Measurements from ENCODE around the gene TLX1. TPM values are rescaled to one million over a fixed set of nuclear protein-coding genes. Genes with fewer than 3 reads are reported as not detected.

The TLX1 gene
- polyA plus RNA-seq, 2 of the 4 experiments (the other 2 are of a cell fraction) = 0.06 TPM; not detected in 1

Other genes starting within 250 kb of the TLX1 start
- 12.4 and 16.6 TPM in 2 replicates for gene SLF2, start 218.3 kb upstream of the TLX1 start, polyA plus RNA-seq (2011; rRNA removed)
- gene SLF2, start 218.3 kb upstream of the TLX1 start, polyA plus RNA-seq (2017; fragmentation: RNase III; extraction: RNeasy Plus Mini Kit Qiagen cat#74134 plus additional on column Dnase treatment) = 12.3 to 13.6 TPM (median 13.0 TPM) in 3 replicates
- gene SEMA4G, start 161.8 kb upstream of the TLX1 start, polyA plus RNA-seq (2011; rRNA removed) = 17.4 and 31.1 TPM in 2 replicates
- 10.2 to 13.5 TPM (median 13.3 TPM) in 3 replicates for gene SEMA4G, start 161.8 kb upstream of the TLX1 start, polyA plus RNA-seq (2017; fragmentation: RNase III; extraction: RNeasy Plus Mini Kit Qiagen cat#74134 plus additional on column Dnase treatment)
- 76.3 and 77.4 TPM in 2 replicates for gene MRPL43, start 143.8 kb upstream of the TLX1 start, polyA plus RNA-seq (2011; rRNA removed)
- gene MRPL43, start 143.8 kb upstream of the TLX1 start, polyA plus RNA-seq (2017; fragmentation: RNase III; extraction: RNeasy Plus Mini Kit Qiagen cat#74134 plus additional on column Dnase treatment) = 82.2 to 86.7 TPM (median 83.4 TPM) in 3 replicates
- gene TWNK, start 143.8 kb upstream of the TLX1 start, polyA plus RNA-seq (2011; rRNA removed) = 21.1 and 26.7 TPM in 2 replicates
- 34.7 to 36.0 TPM (median 35.9 TPM) in 3 replicates for gene TWNK, start 143.8 kb upstream of the TLX1 start, polyA plus RNA-seq (2017; fragmentation: RNase III; extraction: RNeasy Plus Mini Kit Qiagen cat#74134 plus additional on column Dnase treatment)
- gene LZTS2, start 131.5 kb upstream of the TLX1 start, polyA plus RNA-seq (2011; rRNA removed) = 13.8 and 15.7 TPM in 2 replicates
- gene LZTS2, start 131.5 kb upstream of the TLX1 start, polyA plus RNA-seq (2017; fragmentation: RNase III; extraction: RNeasy Plus Mini Kit Qiagen cat#74134 plus additional on column Dnase treatment) = 23.8 to 35.5 TPM (median 34.0 TPM) in 3 replicates
- 0.20 and 0.21 TPM in 2 replicates for gene PDZD7, start 100.2 kb upstream of the TLX1 start, polyA plus RNA-seq (2011; rRNA removed)
- gene PDZD7, start 100.2 kb upstream of the TLX1 start, polyA plus RNA-seq (2017; fragmentation: RNase III; extraction: RNeasy Plus Mini Kit Qiagen cat#74134 plus additional on column Dnase treatment) = 0.56 to 0.79 TPM (median 0.63 TPM) in 3 replicates
- gene SFXN3, start 100.1 kb upstream of the TLX1 start, polyA plus RNA-seq (2011; rRNA removed) = 33.7 and 42.1 TPM in 2 replicates
- 26.3 to 27.6 TPM (median 26.4 TPM) in 3 replicates for gene SFXN3, start 100.1 kb upstream of the TLX1 start, polyA plus RNA-seq (2017; fragmentation: RNase III; extraction: RNeasy Plus Mini Kit Qiagen cat#74134 plus additional on column Dnase treatment)
- 4.5 and 5.1 TPM in 2 replicates for gene KAZALD1, start 69.3 kb upstream of the TLX1 start, polyA plus RNA-seq (2011; rRNA removed)
- 2.5 to 4.3 TPM (median 2.9 TPM) in 3 replicates for gene KAZALD1, start 69.3 kb upstream of the TLX1 start, polyA plus RNA-seq (2017; fragmentation: RNase III; extraction: RNeasy Plus Mini Kit Qiagen cat#74134 plus additional on column Dnase treatment)
- not detected in 2 replicates for gene LBX1, start 98.2 kb downstream of the TLX1 start, polyA plus RNA-seq (2011; rRNA removed)
- gene LBX1, start 98.2 kb downstream of the TLX1 start, polyA plus RNA-seq (2017; fragmentation: RNase III; extraction: RNeasy Plus Mini Kit Qiagen cat#74134 plus additional on column Dnase treatment) = not detected in 3 replicates
- gene BTRC, start 222.9 kb downstream of the TLX1 start, polyA plus RNA-seq (2011; rRNA removed) = 15.6 and 23.1 TPM in 2 replicates
- gene BTRC, start 222.9 kb downstream of the TLX1 start, polyA plus RNA-seq (2017; fragmentation: RNase III; extraction: RNeasy Plus Mini Kit Qiagen cat#74134 plus additional on column Dnase treatment) = 7.4 to 8.0 TPM (median 7.8 TPM) in 3 replicates

Measured in A549 (cell line).